Activated naive CD4-positive, alpha-beta T cell treated with anti-CD3 and anti-CD28 coated beads, Interleukin-2, amount 50 U/mL, for 16 hours (primary cell): ENCODE measurements around the gene CCL1.
"Not testable (repeated sequence)": the region's sequence is repeated elsewhere in the genome, so short reads cannot be mapped to it uniquely, and the experiment has no call there.

Experiments used
- DNase-seq: peaks from one replicate; pipeline ENCODE4 v3.0.0-alpha.2; 2020

CCL1 gene

DNA sequence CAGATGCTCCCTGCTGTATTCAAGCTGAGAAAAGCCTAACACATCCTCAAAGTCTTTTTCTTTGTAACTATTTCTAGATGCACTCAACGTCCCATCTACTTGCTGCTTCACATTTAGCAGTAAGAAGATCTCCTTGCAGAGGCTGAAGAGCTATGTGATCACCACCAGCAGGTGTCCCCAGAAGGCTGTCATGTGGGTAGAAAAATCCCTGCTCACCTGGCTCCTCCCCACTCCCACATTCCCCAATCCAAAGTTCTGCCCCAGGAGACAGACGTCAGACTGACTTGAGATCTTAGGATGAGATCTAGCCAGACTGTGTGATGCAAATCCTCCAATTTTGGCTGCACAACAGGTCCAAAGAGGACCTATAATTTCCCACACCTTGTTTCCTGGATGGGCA, 5.6 kb downstream of the CCL1 start:
- no peak for DNase-seq

DNA sequence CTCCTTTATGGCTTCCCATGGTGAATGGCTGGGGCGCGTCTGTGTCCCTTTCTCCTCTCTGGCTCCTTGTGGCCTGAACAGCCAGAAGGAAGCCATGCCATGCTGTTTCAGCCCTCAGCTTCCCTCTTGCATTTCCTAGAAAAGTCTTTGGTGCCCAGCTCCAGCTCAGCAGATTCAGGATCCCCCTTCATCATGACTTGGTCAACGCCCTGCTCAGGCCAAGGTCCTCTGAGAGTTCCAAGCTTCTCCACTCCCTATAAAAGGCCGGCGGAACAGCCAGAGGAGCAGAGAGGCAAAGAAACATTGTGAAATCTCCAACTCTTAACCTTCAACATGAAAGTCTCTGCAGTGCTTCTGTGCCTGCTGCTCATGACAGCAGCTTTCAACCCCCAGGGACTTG, 6.8 kb downstream of the CCL1 start, which contains the start of gene CCL13:
Gene CCL13, plus strand, starts transcription at position 287 of the 400 bp plus-strand sequence. Its CDS starts 47 bp downstream, at position 334.
- DNase-seq: no peak

GRCh38 chr17:34354637-34355036, 8.4 kb downstream of the CCL1 start:
- DNase-seq: no peak

DNA sequence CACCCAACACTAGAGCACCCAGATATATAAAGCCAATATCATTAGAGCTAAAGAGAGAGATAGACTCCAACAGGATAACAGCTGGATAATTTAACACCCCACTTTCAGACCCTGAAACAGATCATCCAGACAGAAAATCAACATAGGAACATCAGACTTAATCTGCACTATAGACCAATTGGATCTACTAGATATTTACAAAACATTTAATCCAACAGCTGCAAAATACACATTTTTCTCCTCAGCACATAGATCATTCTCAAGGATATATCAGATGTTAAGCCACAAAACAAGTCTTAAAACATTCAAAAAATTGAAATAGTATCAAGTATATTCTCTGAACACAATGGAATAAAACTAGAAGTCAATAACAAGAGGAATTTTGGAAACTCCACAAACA, 10.8 kb downstream of the CCL1 start:
- DNase-seq: no peak

DNA sequence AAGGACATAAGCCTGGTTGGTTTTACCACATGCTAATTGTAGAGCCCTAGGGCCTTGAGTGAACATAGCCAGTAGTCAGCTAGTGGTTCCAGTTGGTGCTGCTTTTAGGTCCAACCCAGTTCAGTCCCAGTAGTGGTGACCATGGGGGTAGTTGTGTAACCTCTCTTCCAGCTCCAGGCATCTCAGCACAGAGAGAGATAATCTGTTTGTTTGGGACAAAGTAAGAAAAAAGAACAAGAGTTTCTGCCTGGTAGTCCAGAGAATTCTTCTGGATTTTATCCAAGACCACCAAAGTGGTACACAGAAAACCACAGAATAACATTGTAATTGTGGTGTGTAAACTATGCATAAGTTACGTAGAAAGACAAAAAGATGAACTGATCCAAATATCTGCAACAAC, 11.9 kb downstream of the CCL1 start:
- DNase-seq: no peak

DNA sequence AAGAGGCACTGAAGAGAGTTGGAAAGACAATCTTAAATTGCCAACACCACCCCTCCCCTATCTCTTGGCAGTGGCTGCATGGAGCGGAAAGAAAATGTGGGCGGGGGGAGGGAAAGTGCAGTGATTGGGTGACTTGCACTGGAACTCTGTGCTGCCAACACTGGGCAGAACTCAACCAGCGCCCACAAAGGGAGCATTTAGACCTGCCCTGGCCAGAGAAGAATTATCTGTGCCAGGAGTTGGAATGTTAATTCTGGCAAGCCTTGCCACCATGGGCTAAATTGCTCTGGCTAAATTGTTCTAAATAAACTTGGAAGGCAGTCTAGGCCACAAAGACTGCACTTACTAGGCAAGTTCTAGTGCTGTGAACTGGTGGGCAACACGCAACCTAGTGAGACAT, 13.3 kb downstream of the CCL1 start:
- no peak for DNase-seq

DNA sequence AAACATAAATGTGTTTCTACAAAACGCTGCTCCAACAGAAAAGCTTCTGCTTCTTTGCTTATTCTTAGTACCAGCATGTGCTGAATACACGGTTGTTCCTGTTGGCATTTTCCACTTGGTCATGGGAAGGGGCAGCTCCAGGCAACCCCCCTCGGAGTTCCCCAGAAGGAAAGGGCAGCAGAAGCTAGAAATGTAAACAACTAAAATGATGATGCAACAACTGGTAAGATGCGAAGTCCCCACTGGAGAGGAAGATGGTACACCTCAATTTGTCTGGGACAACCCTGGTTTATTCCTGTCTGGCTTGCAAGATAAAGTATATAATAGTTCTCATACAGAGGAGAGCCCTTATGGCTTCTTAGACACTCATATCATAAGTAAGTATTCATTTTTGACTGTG, 16.0 kb downstream of the CCL1 start:
- no peak for DNase-seq

DNA sequence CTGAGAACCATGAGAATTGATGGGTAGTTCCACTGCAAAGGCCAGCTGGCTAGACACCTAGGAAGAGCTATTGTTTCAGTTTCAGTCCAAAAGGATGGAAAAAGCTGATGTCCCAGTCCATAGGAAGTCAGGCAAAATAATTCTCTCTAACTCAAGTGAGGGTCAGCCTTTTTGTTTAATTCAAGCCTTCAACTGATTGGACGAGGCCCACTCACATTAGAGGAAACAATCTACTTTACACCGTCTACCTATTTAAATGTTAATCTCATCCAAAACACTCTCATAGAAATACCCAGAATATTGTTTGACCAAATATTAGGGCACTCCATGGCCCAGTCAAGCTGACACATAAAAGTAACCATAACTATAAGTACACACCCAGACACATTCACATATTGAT, 21.1 kb downstream of the CCL1 start:
- no peak for DNase-seq

GRCh38 chr17:34339138-34339770, 23.8 kb downstream of the CCL1 start:
- DNase-seq: no peak

GRCh38 chr17:34337701-34338100, 25.3 kb downstream of the CCL1 start:
- no peak for DNase-seq

- not testable (repeated sequence) for DNase-seq
Measured at GRCh38 chr17:34327580-34327979, 35.5 kb downstream of the CCL1 start.

- DNase-seq: no peak
Measured at GRCh38 chr17:34321964-34322363, 41.1 kb downstream of the CCL1 start.

- no peak for DNase-seq
Measured at GRCh38 chr17:34319039-34319483, 44.0 kb downstream of the CCL1 start, which contains the start of gene CCL8. CCL8 (plus strand) TSS chr17:34319435; CDS start chr17:34319502, 67 bp downstream.

DNA sequence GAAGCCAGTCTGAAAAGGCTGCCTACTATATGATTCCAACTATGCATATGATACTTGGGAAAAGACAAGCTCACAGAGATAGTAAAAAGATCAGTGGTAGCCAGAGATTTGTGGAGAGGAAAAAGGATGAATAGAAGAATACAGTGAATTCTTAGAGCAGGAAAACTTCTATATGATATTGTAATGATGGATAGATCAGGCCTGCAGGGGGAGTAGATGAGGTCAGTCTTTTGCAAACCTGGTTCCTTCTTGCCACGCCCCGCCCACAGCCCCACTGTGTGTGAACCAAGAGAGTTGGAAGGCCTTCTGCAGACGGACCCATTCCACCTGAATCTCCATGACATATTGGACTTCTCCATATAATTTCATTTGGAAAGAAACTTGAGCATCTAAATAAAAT, 44.6 kb downstream of the CCL1 start:
- no peak for DNase-seq

GRCh38 chr17:34314279-34314678, 48.8 kb downstream of the CCL1 start:
- DNase-seq: no peak

GRCh38 chr17:34313164-34313563, 49.9 kb downstream of the CCL1 start:
- no peak for DNase-seq

GRCh38 chr17:34312080-34312479, 51.0 kb downstream of the CCL1 start:
- no peak for DNase-seq

- no peak for DNase-seq
Measured at GRCh38 chr17:34311291-34311690, 51.7 kb downstream of the CCL1 start.
